ENCODE data around the gene PYDC2. TPM values are rescaled to one million over a fixed set of nuclear protein-coding genes. Genes with fewer than 3 reads are reported as not detected.

Gene PYDC2
- total and polyA plus RNA-seq, 10 of the 15 experiments (the other 5 are each of a cell fraction or from before 2014, with no cell fraction given) = not detected

DNA sequence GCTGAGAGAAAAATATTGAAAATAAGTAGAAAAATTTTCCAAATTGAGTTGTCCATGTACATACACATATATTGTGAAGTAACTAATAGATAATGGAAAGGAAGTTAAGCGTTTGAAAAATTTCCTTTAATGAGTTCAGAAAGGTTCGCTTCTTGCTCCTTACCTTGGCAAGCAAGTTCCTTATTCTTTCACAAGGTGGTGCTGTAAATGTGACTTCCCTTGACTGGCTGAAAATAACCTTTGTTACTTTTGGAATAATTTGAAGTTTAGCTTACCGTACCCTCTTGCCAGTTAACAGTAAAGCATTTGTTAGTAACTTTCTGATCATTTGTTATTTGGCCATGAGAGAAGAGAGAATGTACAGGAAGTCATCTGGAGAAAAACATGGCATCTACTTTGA is 41.6 kb downstream of the PYDC2 start (continued):
- TF ChIP-seq, protein P1, sequence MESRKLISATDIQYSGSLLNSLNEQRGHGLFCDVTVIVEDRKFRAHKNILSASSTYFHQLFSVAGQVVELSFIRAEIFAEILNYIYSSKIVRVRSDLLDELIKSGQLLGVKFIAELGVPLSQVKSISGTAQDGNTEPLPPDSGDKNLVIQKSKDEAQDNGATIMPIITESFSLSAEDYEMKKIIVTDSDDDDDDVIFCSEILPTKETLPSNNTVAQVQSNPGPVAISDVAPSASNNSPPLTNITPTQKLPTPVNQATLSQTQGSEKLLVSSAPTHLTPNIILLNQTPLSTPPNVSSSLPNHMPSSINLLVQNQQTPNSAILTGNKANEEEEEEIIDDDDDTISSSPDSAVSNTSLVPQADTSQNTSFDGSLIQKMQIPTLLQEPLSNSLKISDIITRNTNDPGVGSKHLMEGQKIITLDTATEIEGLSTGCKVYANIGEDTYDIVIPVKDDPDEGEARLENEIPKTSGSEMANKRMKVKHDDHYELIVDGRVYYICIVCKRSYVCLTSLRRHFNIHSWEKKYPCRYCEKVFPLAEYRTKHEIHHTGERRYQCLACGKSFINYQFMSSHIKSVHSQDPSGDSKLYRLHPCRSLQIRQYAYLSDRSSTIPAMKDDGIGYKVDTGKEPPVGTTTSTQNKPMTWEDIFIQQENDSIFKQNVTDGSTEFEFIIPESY (IDR thresholded peaks at IDR 0.05) = no peak

DNA sequence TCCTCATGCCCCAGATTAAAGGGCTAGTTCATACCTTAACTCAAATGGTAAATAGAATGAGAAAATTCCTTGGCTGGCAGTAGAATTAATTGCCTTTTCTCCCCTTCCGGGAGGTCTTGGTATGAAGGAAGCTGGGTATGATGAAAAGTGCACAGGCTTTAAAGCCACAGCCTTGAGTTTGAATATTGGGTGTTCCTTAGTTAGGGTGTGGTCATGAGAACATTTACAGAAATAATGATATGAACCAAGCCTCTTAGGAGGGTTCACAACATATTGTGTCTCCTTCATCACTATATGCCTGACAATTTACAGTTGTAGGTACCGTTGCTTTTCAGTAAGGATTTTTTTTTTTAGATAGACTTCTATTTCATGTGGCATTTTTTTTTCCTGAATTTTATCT is 48.1 kb downstream of the PYDC2 start:
- Histone ChIP-seq H3K79me2 (ENCODE audit: control insufficient read depth, insufficient read depth, low read length) (no peaks in the 10 kb centered on the region), H3K9me3 (replicated peaks; ENCODE audit: control insufficient read depth, insufficient read depth, low read length) (no peaks in the 10 kb centered on the region), H3K4me1 (ENCODE audit: control insufficient read depth, insufficient read depth, low read length) (no peaks in the 10 kb centered on the region), H3K36me3 (ENCODE audit: control insufficient read depth in 2 of 2, insufficient read depth in 2 of 2, low read length in 1 of 2) (no peaks in the 10 kb centered on the region), H3K4me3 (no peak overlapping the region), H2AFZ (ENCODE audit: control insufficient read depth, low read depth, low read length) (no peak overlapping the region), H3K9ac (ENCODE audit: control insufficient read depth, insufficient read depth, low read length) (no peak overlapping the region), H3K4me2 (ENCODE audit: control insufficient read depth, insufficient read depth) (no peak overlapping the region), H3K27ac (ENCODE audit: control insufficient read depth, insufficient read depth) (no peak overlapping the region), H3K27me3 (replicated peaks in 1 of 2; ENCODE audit: control insufficient read depth in 2 of 2, insufficient read depth in 2 of 2, low read length in 1 of 2) (no peaks in the 10 kb centered on the region; a peak in 1 of 4 replicates), H4K20me1 (ENCODE audit: control insufficient read depth, insufficient read depth) (no peaks in the 10 kb centered on the region)
- POLR2A ChIA-PET = no interaction called here
- DNase-seq (ENCODE audit: low read depth, low spot score) (no peak), FAIRE-seq (no peak), ATAC-seq (no peak)
- RAD21 ChIA-PET (ENCODE audit: unreplicated experiment) = no interaction called here
- no peak for TF ChIP-seq RAD51 (IDR thresholded peaks at IDR 0.05)
- TF ChIP-seq ZSCAN29 (IDR thresholded peaks at IDR 0.05) = no peak
- no peak for TF ChIP-seq SMAD5 (IDR thresholded peaks at IDR 0.05; ENCODE audit: low read depth)
- TF ChIP-seq RAD21 (IDR thresholded peaks at IDR 0.05; ENCODE audit: insufficient read depth, low read depth, low read length) = no peak
- TF ChIP-seq, protein P2, sequence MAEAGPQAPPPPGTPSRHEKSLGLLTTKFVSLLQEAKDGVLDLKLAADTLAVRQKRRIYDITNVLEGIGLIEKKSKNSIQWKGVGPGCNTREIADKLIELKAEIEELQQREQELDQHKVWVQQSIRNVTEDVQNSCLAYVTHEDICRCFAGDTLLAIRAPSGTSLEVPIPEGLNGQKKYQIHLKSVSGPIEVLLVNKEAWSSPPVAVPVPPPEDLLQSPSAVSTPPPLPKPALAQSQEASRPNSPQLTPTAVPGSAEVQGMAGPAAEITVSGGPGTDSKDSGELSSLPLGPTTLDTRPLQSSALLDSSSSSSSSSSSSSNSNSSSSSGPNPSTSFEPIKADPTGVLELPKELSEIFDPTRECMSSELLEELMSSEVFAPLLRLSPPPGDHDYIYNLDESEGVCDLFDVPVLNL (IDR thresholded peaks at IDR 0.05; ENCODE audit: low read depth, low read length) = no peak
- no peak for TF ChIP-seq EP300 (IDR thresholded peaks at IDR 0.05; ENCODE audit: borderline replicate concordance in 1 of 2, control insufficient read depth in 1 of 2, low read depth in 2 of 2, low read length in 2 of 2)
- no peak for TF ChIP-seq WRNIP1 (IDR thresholded peaks at IDR 0.05; ENCODE audit: borderline replicate concordance, low read depth, low read length)
- TF ChIP-seq, protein P3, sequence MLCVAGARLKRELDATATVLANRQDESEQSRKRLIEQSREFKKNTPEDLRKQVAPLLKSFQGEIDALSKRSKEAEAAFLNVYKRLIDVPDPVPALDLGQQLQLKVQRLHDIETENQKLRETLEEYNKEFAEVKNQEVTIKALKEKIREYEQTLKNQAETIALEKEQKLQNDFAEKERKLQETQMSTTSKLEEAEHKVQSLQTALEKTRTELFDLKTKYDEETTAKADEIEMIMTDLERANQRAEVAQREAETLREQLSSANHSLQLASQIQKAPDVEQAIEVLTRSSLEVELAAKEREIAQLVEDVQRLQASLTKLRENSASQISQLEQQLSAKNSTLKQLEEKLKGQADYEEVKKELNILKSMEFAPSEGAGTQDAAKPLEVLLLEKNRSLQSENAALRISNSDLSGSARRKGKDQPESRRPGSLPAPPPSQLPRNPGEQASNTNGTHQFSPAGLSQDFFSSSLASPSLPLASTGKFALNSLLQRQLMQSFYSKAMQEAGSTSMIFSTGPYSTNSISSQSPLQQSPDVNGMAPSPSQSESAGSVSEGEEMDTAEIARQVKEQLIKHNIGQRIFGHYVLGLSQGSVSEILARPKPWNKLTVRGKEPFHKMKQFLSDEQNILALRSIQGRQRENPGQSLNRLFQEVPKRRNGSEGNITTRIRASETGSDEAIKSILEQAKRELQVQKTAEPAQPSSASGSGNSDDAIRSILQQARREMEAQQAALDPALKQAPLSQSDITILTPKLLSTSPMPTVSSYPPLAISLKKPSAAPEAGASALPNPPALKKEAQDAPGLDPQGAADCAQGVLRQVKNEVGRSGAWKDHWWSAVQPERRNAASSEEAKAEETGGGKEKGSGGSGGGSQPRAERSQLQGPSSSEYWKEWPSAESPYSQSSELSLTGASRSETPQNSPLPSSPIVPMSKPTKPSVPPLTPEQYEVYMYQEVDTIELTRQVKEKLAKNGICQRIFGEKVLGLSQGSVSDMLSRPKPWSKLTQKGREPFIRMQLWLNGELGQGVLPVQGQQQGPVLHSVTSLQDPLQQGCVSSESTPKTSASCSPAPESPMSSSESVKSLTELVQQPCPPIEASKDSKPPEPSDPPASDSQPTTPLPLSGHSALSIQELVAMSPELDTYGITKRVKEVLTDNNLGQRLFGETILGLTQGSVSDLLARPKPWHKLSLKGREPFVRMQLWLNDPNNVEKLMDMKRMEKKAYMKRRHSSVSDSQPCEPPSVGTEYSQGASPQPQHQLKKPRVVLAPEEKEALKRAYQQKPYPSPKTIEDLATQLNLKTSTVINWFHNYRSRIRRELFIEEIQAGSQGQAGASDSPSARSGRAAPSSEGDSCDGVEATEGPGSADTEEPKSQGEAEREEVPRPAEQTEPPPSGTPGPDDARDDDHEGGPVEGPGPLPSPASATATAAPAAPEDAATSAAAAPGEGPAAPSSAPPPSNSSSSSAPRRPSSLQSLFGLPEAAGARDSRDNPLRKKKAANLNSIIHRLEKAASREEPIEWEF (IDR thresholded peaks at IDR 0.05; ENCODE audit: insufficient replicate concordance, low read depth, low read length) = no peak
- no peak for TF ChIP-seq RFX5 (IDR thresholded peaks at IDR 0.05; ENCODE audit: low read depth, low read length)
- TF ChIP-seq STAT1 (conservative IDR thresholded peaks at IDR 0.05) = no peak
- BruUV-seq (replicated peaks) = no TSS peak
- SMC1A ChIA-PET (ENCODE audit: uncharacterized antibody, unreplicated experiment) = no interaction called here
- intact Hi-C loops (cut with micrococcal nuclease; ENCODE audit: unreplicated experiment) = loop anchor here (10.0 kb wide), 1 partner anchor 936 kb away; no protein-coding TSS in a partner anchor
- in situ Hi-C loops (cut with MboI) = no loop called here
- CTCF ChIA-PET = no interaction called here
- 41% methylated on average over 2 of the region's 2 CpGs for WGBS (ENCODE audit: insufficient coverage, insufficient replicate concordance, low lambda C conversion rate, missing lambda C conversion rate)

Measured in GM12878 (cell line).